ENCODE measurements around the gene OR6C4. TPM values are rescaled to one million over a fixed set of nuclear protein-coding genes. Genes with fewer than 3 reads are reported as not detected.

Gene OR6C4
- total RNA-seq, 1 donor from 2014 or later = not detected

Other genes starting within 250 kb of the OR6C4 start
- not detected in 2 replicates for gene OR6C1, start 235.3 kb upstream of the OR6C4 start, total RNA-seq
- gene OR6C3, start 218.9 kb upstream of the OR6C4 start, total RNA-seq = not detected in 2 replicates
- gene OR6C75, start 186.6 kb upstream of the OR6C4 start, total RNA-seq = not detected in 2 replicates
- gene OR6C65, start 149.1 kb upstream of the OR6C4 start, total RNA-seq = not detected in 2 replicates
- not detected in 2 replicates for gene OR6C76, start 123.3 kb upstream of the OR6C4 start, total RNA-seq
- gene OR6C2, start 105.5 kb upstream of the OR6C4 start, total RNA-seq = not detected in 2 replicates
- not detected in 2 replicates for gene OR6C70, start 79.5 kb upstream of the OR6C4 start, total RNA-seq
- not detected in 2 replicates for gene OR6C68, start 57.2 kb upstream of the OR6C4 start, total RNA-seq
- gene OR2AP1, start 22.9 kb downstream of the OR6C4 start, total RNA-seq = not detected in 2 replicates
- gene OR10P1, start 87.3 kb downstream of the OR6C4 start, total RNA-seq = not detected in 2 replicates
- 0.79 and 1.3 TPM in 2 replicates for gene ITGA7, start 158.3 kb downstream of the OR6C4 start, total RNA-seq
- 64.5 and 89.1 TPM in 2 replicates for gene BLOC1S1, start 166.4 kb downstream of the OR6C4 start, total RNA-seq
- 1.1 and 2.3 TPM in 2 replicates for gene RDH5, start 170.8 kb downstream of the OR6C4 start, total RNA-seq
- 1,301 and 1,307 TPM in 2 replicates for gene CD63, start 179.4 kb downstream of the OR6C4 start, total RNA-seq
- 0.13 and 0.26 TPM in 2 replicates for gene GDF11, start 193.5 kb downstream of the OR6C4 start, total RNA-seq